Colonic mucosa (tissue), 4 donors: ENCODE measurements around the gene STRIT1. TPM values are rescaled to one million over a fixed set of nuclear protein-coding genes. Genes with fewer than 3 reads are reported as not detected.

ENCODE experiments used
- DNase-seq: peaks from one replicate; pipeline ENCODE4 v3.0.0-alpha.2; 2020
- H3K27ac ChIP-seq: fragments of 200-600 bp; one replicate; pipeline ENCODE4 v1.8.0; 2021
- H3K27me3 ChIP-seq: fragments of 200-600 bp; one replicate; pipeline ENCODE4 v1.8.0; 2021
- H3K36me3 ChIP-seq: fragments of 200-600 bp; one replicate; pipeline ENCODE4 v1.8.0; 2021
- H3K4me1 ChIP-seq: fragments of 200-600 bp; one replicate; pipeline ENCODE4 v1.8.0; 2021; ENCODE audit warnings: mild to moderate bottlenecking
- H3K4me3 ChIP-seq: fragments of 200-600 bp; one replicate; pipeline ENCODE4 v1.8.0; 2021
- H3K9ac ChIP-seq, 2 donors: one replicate each; pipeline ENCODE4 v1.7.0; 2013; ENCODE audit warnings: control low read depth in 2 of 2, low read depth in 2 of 2, low read length in 2 of 2
- H3K9me3 ChIP-seq: fragments of 200-600 bp; one replicate; pipeline ENCODE4 v1.8.0; 2021
- intact Hi-C: fragments of 100-400 bp; cut with DNase I; formaldehyde crosslinking; loops from one replicate; pipeline ENCODE4 v1.14.1; 2022
- total RNA-seq, 2 donors: library from RNA; stranded (reverse); fragmentation: NEBNext Ultra II Directional in 1 of 2; extraction: Animal tissue kit (Norgen Biotek cat#: 25700) in 1 of 2; gene quantifications; one replicate each; pipeline ENCODE4 v1.2.1, GENCODE V29; 2021
- TF ChIP-seq, protein P1 (sequence below): fragments of 200-600 bp; IDR thresholded peaks from one replicate; pipeline ENCODE4 v1.8.0; 2022; ENCODE audit warnings: antibody characterized with exemption, mild to moderate bottlenecking
- donor health status: healthy.
- donor health status: DM: no; HTN: no; CAD: no.
- donor health status: DM: no; HTN: no; CAD: no.

STRIT1 gene
- total RNA-seq, 2 donors from 2014 or later = not detected

- H3K36me3 ChIP-seq = no peaks in the 10 kb centered on the region
- H3K9ac ChIP-seq = no peak overlapping the region
- TF ChIP-seq, protein P1, sequence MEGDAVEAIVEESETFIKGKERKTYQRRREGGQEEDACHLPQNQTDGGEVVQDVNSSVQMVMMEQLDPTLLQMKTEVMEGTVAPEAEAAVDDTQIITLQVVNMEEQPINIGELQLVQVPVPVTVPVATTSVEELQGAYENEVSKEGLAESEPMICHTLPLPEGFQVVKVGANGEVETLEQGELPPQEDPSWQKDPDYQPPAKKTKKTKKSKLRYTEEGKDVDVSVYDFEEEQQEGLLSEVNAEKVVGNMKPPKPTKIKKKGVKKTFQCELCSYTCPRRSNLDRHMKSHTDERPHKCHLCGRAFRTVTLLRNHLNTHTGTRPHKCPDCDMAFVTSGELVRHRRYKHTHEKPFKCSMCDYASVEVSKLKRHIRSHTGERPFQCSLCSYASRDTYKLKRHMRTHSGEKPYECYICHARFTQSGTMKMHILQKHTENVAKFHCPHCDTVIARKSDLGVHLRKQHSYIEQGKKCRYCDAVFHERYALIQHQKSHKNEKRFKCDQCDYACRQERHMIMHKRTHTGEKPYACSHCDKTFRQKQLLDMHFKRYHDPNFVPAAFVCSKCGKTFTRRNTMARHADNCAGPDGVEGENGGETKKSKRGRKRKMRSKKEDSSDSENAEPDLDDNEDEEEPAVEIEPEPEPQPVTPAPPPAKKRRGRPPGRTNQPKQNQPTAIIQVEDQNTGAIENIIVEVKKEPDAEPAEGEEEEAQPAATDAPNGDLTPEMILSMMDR = peak; percentile 66
- no peaks in the 10 kb centered on the region for H3K9me3 ChIP-seq
- no peak overlapping the region for H3K27ac ChIP-seq
- peak; percentile 29 for DNase-seq
- intact Hi-C loops = loop anchor here (5.0 to 10.0 kb wide), 3 partner anchors 371 to 988 kb away; no protein-coding TSS in a partner anchor
- H3K4me3 ChIP-seq = no peak overlapping the region
- H3K4me1 ChIP-seq = no peaks in the 10 kb centered on the region
- no peaks in the 10 kb centered on the region for H3K27me3 ChIP-seq
These were observed 29.7 kb upstream of the STRIT1 start for GRCh38 chr3:155323063-155323666.

- Histone ChIP-seq H3K9ac (no peak overlapping the region), H3K9me3 (no peaks in the 10 kb centered on the region), H3K27ac (no peak overlapping the region), H3K27me3 (no peaks in the 10 kb centered on the region), H3K4me1 (no peaks in the 10 kb centered on the region), H3K36me3 (no peaks in the 10 kb centered on the region), H3K4me3 (no peak overlapping the region)
- no peak for DNase-seq
- TF ChIP-seq, protein P1 = no peak
- intact Hi-C loops = loop anchor here (5.0 to 10.0 kb wide), 3 partner anchors 369 to 987 kb away; no protein-coding TSS in a partner anchor
These were observed 27.9 kb upstream of the STRIT1 start for GRCh38 chr3:155321418-155321817.

DNA sequence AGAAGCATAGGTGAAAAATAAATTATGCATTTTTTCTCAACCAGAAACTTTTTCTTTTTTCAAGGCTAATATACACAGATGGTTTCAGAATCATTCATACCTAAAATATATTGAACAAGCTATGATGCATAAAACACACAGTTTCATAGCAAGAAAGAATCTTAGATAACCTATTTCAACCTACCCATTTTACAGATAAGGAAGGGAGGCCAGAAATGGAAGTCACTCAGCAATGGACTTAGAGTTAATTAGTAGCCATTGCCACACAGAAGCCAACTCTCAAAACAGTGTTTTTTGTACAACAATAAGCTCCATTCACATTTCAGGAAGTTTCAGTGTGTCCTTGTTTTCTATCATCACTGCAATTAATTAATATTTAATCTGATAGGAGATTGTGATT, 27.5 kb upstream of the STRIT1 start:
- Histone ChIP-seq H3K9me3 (no peaks in the 10 kb centered on the region), H3K9ac (no peak overlapping the region), H3K36me3 (no peaks in the 10 kb centered on the region), H3K27me3 (no peaks in the 10 kb centered on the region), H3K4me3 (no peak overlapping the region), H3K4me1 (no peaks in the 10 kb centered on the region), H3K27ac (no peak overlapping the region)
- DNase-seq = no peak
- TF ChIP-seq, protein P1 = no peak
- intact Hi-C loops = loop anchor here (5.0 to 10.0 kb wide), 3 partner anchors 369 to 986 kb away; no protein-coding TSS in a partner anchor

DNA sequence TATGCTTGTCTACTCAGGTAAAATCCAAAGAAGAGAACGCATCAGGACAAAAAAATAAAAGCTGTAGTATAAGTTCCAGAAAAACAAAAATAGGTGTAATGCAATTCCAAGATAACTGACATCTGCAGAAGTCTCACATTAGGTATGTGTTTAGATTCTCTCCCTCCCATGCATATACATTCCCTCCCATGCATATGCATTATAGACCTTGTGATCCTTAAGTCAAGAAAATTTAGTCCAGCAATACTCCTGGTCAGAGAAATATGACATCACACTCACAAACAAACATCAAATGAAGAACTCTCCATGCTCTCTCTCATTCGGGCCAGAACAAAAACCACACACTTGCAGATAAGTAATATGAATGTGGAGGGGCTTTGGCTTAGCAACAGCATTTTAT, 25.3 kb upstream of the STRIT1 start:
- TF ChIP-seq, protein P1 = no peak
- intact Hi-C loops = no loop called here
- Histone ChIP-seq H3K4me1 (no peaks in the 10 kb centered on the region), H3K27ac (no peak overlapping the region), H3K4me3 (no peak overlapping the region), H3K9ac (no peak overlapping the region), H3K36me3 (no peaks in the 10 kb centered on the region), H3K27me3 (no peaks in the 10 kb centered on the region), H3K9me3 (no peaks in the 10 kb centered on the region)
- no peak for DNase-seq

DNA sequence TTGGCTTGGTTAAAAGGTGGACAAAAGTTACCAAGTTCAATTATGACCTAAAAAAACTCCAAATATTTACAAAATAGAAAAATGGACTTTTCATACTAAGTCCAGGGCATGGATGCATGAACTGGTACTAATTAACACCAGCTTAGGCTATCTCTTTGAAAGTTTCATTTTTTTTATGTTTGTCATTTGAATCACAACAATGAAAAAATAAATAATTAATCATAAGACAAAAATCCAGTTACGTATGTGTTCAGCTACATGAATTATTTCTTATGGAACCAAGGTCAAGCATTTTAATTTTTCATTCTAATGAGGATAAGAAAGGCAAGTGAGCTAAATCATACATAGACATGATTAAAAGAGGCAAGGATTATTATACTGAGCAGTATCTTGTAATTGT, 23.7 kb upstream of the STRIT1 start:
- TF ChIP-seq, protein P1 = no peak
- intact Hi-C loops = no loop called here
- Histone ChIP-seq H3K27me3 (no peaks in the 10 kb centered on the region), H3K27ac (no peak overlapping the region), H3K9ac (no peak overlapping the region), H3K4me1 (no peaks in the 10 kb centered on the region), H3K4me3 (no peak overlapping the region), H3K36me3 (no peaks in the 10 kb centered on the region), H3K9me3 (no peaks in the 10 kb centered on the region)
- DNase-seq = no peak
